Prostate gland (tissue), 2 donors: ENCODE data around the gene KIF18B. TPM values are rescaled to one million over a fixed set of nuclear protein-coding genes. Genes with fewer than 3 reads are reported as not detected.
"Not testable (repeated sequence)": the region's sequence is repeated elsewhere in the genome, so short reads cannot be mapped to it uniquely, and the experiment has no call there.

ENCODE experiments used
- DNase-seq: peaks from one replicate; pipeline ENCODE4 v3.0.0-alpha.2; 2019; ENCODE audit warnings: low spot score
- H3K27ac ChIP-seq, 2 donors: fragments of 200-600 bp; sonication (generic); 2 replicates each; pipeline ENCODE4 v1.5.1; 2017 to 2019
- H3K27me3 ChIP-seq: fragments of 200-600 bp; sonication (generic); replicated peaks from 2 replicates; pipeline ENCODE4 v1.5.1; 2019; ENCODE audit not compliant: insufficient read depth
- H3K36me3 ChIP-seq, 2 donors: fragments of 200-600 bp; sonication (generic); 1 replicate in 1 of 2; 2 replicates in 1 of 2; pipeline versions ENCODE4 v1.5.1 to v1.8.1; 2017 to 2019
- H3K4me1 ChIP-seq: fragments of 200-600 bp; sonication (generic); replicated peaks from 2 replicates; pipeline ENCODE4 v1.5.1; 2019
- H3K4me3 ChIP-seq, 2 donors: fragments of 200-600 bp; sonication (generic); 2 replicates each; pipeline ENCODE4 v1.5.1; 2017 to 2019
- H3K9me3 ChIP-seq: fragments of 200-600 bp; sonication (generic); 2 replicates; pipeline ENCODE4 v1.5.1; 2017
- POLR2A ChIP-seq: fragments of 450-650 bp; IDR thresholded peaks from one replicate; pipeline ENCODE4 v1.6.1; 2016; ENCODE audit warnings: antibody characterized with exemption, mild to moderate bottlenecking
- POLR2AphosphoS5 ChIP-seq: sonication (generic); formaldehyde crosslinking; IDR thresholded peaks from one replicate; pipeline ENCODE4 v1.6.1; 2017; ENCODE audit warnings: antibody characterized with exemption
- WGBS: methylation state at CpG from one replicate; pipeline ENCODE4 v1.1.5; 2018; 5-methylcytosine and 5-hydroxymethylcytosine counted together
- intact Hi-C: fragments of 100-400 bp; cut with DNase I; formaldehyde crosslinking; loops from one replicate; pipeline ENCODE4 v1.14.2; 2022
- total RNA-seq, 2 donors: library from RNA; depleted of rRNA; stranded (reverse); fragments of >200 nt; gene quantifications; one replicate each; pipeline ENCODE4 v1.1.0, GENCODE V29; 2016
- TF ChIP-seq, protein P1 (sequence below), 4 experiments: fragments of 200-600 bp in 2 of 4; fragments of 450-650 bp in 2 of 4; sonication (generic) in 2 of 4; IDR thresholded peaks; 1 replicate in 3 of 4; 2 replicates in 1 of 4; pipeline ENCODE4 v1.5.1; 2016 to 2019; ENCODE audit warnings: antibody characterized with exemption in 4 of 4, mild to moderate bottlenecking in 2 of 4, moderate library complexity in 2 of 4

Gene KIF18B
- total RNA-seq, 2 donors from 2014 or later = 1.8 to 2.5 TPM

GRCh38 chr17:44952946-44953475 is 5.4 kb upstream of the KIF18B start:
- TF ChIP-seq POLR2AphosphoS5 = no peak
- no peak for TF ChIP-seq POLR2A
- TF ChIP-seq, protein P1, sequence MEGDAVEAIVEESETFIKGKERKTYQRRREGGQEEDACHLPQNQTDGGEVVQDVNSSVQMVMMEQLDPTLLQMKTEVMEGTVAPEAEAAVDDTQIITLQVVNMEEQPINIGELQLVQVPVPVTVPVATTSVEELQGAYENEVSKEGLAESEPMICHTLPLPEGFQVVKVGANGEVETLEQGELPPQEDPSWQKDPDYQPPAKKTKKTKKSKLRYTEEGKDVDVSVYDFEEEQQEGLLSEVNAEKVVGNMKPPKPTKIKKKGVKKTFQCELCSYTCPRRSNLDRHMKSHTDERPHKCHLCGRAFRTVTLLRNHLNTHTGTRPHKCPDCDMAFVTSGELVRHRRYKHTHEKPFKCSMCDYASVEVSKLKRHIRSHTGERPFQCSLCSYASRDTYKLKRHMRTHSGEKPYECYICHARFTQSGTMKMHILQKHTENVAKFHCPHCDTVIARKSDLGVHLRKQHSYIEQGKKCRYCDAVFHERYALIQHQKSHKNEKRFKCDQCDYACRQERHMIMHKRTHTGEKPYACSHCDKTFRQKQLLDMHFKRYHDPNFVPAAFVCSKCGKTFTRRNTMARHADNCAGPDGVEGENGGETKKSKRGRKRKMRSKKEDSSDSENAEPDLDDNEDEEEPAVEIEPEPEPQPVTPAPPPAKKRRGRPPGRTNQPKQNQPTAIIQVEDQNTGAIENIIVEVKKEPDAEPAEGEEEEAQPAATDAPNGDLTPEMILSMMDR (IDR thresholded peaks at IDR 0.05) = no peak
- no peaks in the 10 kb centered on the region for H3K4me1 ChIP-seq
- no peak overlapping the region for H3K4me3 ChIP-seq
- H3K9me3 ChIP-seq = no peaks in the 10 kb centered on the region
- H3K27ac ChIP-seq = no peak overlapping the region
- intact Hi-C loops = no loop called here
- WGBS = 72% methylated on average over 6 of the region's 6 CpGs
- no peaks in the 10 kb centered on the region for H3K27me3 ChIP-seq
- no peaks in the 10 kb centered on the region for H3K36me3 ChIP-seq
- no peak for DNase-seq

GRCh38 chr17:44948315-44948795 is 782 bp upstream of the KIF18B start:
- DNase-seq = no peak
- 60% methylated on average over 7 of the region's 7 CpGs for WGBS
- no peaks in the 10 kb centered on the region for H3K9me3 ChIP-seq
- no peaks in the 10 kb centered on the region for H3K27me3 ChIP-seq
- TF ChIP-seq, protein P1 (IDR thresholded peaks at IDR 0.05) = no peak
- no peak for TF ChIP-seq POLR2A
- TF ChIP-seq POLR2AphosphoS5 = no peak
- H3K4me1 ChIP-seq = peaks cover 3% of the 10 kb centered on the region
- intact Hi-C loops = no loop called here
- H3K4me3 ChIP-seq = peak overlapping the region; percentile 43 to 45
- no peak overlapping the region for H3K27ac ChIP-seq
- H3K36me3 ChIP-seq = no peaks in the 10 kb centered on the region

DNA sequence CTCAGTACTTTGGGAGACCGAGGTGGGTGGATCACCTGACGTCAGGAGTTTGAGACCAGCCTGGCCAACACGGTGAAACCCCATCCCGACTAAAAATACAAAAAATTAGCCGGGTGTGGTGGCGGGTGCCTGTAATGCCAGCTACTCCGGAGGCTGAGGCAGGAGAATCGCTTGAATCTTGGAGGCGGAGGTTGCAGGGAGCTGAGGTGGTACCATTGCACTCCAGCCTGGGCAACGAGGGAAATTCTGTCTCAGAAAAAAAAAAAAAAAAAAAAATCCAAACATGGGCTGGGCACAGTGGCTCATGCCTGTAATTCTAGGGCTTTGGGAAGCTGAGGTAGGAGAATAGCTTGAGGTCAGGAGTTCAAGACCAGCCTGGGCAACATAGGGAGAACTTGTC is 1.9 kb downstream of the KIF18B start:
- H3K36me3 ChIP-seq, H3K27me3 ChIP-seq, H3K9me3 ChIP-seq, H3K27ac ChIP-seq, H3K4me3 ChIP-seq, DNase-seq, intact Hi-C loops, H3K4me1 ChIP-seq: not testable (repeated sequence)
- WGBS = 94% methylated on average over 10 of the region's 10 CpGs

GRCh38 chr17:44942456-44942855 is 5.1 kb downstream of the KIF18B start:
- TF ChIP-seq, protein P1 (IDR thresholded peaks at IDR 0.05) = no peak
- TF ChIP-seq POLR2A (no peak), POLR2AphosphoS5 (no peak)
- Histone ChIP-seq H3K27me3 (no peaks in the 10 kb centered on the region), H3K4me1 (peaks cover 3% of the 10 kb centered on the region), H3K36me3 (no peaks in the 10 kb centered on the region), H3K27ac (no peak overlapping the region), H3K9me3 (no peaks in the 10 kb centered on the region), H3K4me3 (no peak overlapping the region)
- 67% methylated on average over 4 of the region's 4 CpGs for WGBS
- DNase-seq = no peak
- intact Hi-C loops = no loop called here

DNA sequence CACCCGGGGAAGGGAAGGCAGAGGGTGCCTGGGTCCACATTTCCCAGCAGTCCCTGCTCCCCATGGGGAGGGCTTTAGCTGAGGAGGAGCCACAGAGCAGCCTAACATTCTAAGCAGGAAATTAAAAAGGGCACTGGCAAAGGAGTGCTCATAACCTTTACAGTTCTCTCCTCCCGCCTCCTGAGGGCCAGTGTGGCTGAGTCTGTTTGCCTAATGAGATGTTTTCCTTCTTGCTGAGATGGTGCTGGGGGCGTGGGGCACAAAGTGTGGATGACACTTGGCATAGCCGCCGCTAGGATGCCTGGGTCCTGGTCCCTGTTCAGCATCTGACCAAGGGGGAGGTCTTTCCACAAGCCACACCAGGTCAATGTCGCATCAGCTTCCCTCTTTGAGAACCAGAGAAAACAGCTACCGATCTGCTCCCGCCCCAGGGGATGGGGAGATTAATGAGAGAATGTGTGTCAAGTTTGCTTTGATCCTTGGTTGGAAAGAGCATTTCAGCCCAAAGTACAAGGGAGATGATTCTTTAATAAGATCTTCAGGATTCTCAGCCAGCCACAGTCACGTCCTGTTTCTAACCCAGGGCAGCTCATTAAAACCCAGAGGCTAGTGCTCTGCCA is 5.8 kb downstream of the KIF18B start:
- intact Hi-C loops = no loop called here
- Histone ChIP-seq H3K4me1 (no peaks in the 10 kb centered on the region), H3K9me3 (no peaks in the 10 kb centered on the region), H3K4me3 (no peak overlapping the region), H3K27ac (no peak overlapping the region), H3K36me3 (no peaks in the 10 kb centered on the region), H3K27me3 (no peaks in the 10 kb centered on the region)
- DNase-seq = no peak
- TF ChIP-seq POLR2A = no peak
- TF ChIP-seq, protein P1 (IDR thresholded peaks at IDR 0.05) = no peak
- 56% methylated on average over 9 of the region's 9 CpGs for WGBS
